NT2/D1 (cell line): ENCODE results near the gene INPP5D.

ENCODE experiments used
- SUZ12 ChIP-seq: IDR thresholded peaks from 2 replicates; pipeline ENCODE4 v1.6.1; 2011; ENCODE audit not compliant: insufficient read length, insufficient read depth; ENCODE audit errors: extremely low read depth
- YY1 ChIP-seq: IDR thresholded peaks from 2 replicates; pipeline ENCODE4 v1.6.1; 2011; ENCODE audit not compliant: insufficient read length, insufficient read depth
- ZNF274 ChIP-seq: IDR thresholded peaks from 2 replicates; pipeline ENCODE4 v1.6.1; 2011; ENCODE audit warnings: mild to moderate bottlenecking, low read depth, low read length

- TF ChIP-seq YY1 (no peak), ZNF274 (no peak), SUZ12 (no peak)
These were observed 17.6 kb upstream of the INPP5D start for GRCh38 chr2:233042549-233042948.
